ENCODE measurements around the gene TIGD1. TPM values are rescaled to one million over a fixed set of nuclear protein-coding genes. Genes with fewer than 3 reads are reported as not detected.

Gene TIGD1
- total and polyA plus RNA-seq, 12 donors: 1.4 to 6.9 (median 2.0) TPM

DNA sequence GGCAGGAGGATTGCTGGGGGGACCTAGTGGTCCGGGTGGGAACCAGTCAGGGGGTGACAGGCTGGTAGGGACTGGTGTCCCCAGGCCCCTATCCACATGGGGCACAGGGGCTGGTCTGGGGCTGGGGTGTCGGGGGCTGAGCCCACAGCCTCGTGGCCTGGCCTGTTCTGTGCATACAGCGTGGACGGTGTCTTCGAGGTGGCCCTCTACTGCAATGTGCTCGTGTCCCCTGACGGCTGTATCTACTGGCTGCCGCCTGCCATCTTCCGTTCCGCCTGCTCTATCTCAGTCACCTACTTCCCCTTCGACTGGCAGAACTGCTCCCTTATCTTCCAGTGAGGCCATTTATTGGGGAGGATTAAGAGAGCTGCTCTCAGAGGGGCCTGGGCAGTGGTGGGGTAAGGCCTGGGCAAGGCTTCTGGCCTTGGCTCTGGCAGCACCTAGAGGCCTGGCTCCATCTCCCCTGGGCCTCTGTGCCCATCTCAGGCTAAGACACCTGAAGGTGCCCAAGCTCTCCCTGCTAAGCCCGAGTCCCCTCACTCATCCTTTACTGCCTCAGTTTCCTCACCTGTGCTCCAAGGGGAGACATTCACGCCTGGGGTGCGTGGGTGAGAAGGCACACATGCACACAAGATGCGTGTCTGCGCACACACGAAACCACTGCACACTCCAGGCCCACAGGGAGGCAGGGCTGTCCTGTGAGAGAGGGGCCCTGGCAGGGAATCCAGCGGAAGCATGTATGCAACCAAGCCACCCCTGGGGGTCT, 9.0 kb downstream of the TIGD1 start:
- 60% methylated on average over 19 of the region's 19 CpGs for WGBS, 2 donors
- Histone ChIP-seq H3K9me3 (peaks cover 0 to 3% (median 1%) of the 10 kb centered on the region in 11 donors), H3K27me3 (peaks cover 0 to 10% (median 0%) of the 10 kb centered on the region in 7 donors), H3K27ac (no peak overlapping the region), H3K4me3 (no peak overlapping the region), H3K36me3 (peaks cover 0 to 1% (median 0%) of the 10 kb centered on the region in 9 donors), H3K4me1 (peaks cover 0 to 14% (median 0%) of the 10 kb centered on the region in 9 donors)
- intact Hi-C loops (cut with DNase I): no loop called here
- ATAC-seq (no peak), DNase-seq (no peak)
- TF ChIP-seq CTCF (IDR thresholded peaks at IDR 0.05): no peak

- ATAC-seq (no peak), DNase-seq (no peak)
- H3K4me3 ChIP-seq: no peak overlapping the region
- no peak for TF ChIP-seq CTCF (IDR thresholded peaks at IDR 0.05)
- intact Hi-C loops (cut with DNase I): no loop called here
- WGBS, 2 donors: 87 to 91% methylated on average over 17 of the region's 17 CpGs
- no peaks in the 10 kb centered on the region for H3K36me3 ChIP-seq
- no peak overlapping the region for H3K27ac ChIP-seq
- H3K27me3 ChIP-seq: peaks cover 0 to 10% (median 0%) of the 10 kb centered on the region in 7 donors
- H3K4me1 ChIP-seq: peaks cover 0 to 12% (median 0%) of the 10 kb centered on the region in 9 donors
- H3K9me3 ChIP-seq: peaks cover 0 to 9% (median 4%) of the 10 kb centered on the region in 11 donors
Measured at GRCh38 chr2:232540441-232541041, 9.8 kb downstream of the TIGD1 start.

DNA sequence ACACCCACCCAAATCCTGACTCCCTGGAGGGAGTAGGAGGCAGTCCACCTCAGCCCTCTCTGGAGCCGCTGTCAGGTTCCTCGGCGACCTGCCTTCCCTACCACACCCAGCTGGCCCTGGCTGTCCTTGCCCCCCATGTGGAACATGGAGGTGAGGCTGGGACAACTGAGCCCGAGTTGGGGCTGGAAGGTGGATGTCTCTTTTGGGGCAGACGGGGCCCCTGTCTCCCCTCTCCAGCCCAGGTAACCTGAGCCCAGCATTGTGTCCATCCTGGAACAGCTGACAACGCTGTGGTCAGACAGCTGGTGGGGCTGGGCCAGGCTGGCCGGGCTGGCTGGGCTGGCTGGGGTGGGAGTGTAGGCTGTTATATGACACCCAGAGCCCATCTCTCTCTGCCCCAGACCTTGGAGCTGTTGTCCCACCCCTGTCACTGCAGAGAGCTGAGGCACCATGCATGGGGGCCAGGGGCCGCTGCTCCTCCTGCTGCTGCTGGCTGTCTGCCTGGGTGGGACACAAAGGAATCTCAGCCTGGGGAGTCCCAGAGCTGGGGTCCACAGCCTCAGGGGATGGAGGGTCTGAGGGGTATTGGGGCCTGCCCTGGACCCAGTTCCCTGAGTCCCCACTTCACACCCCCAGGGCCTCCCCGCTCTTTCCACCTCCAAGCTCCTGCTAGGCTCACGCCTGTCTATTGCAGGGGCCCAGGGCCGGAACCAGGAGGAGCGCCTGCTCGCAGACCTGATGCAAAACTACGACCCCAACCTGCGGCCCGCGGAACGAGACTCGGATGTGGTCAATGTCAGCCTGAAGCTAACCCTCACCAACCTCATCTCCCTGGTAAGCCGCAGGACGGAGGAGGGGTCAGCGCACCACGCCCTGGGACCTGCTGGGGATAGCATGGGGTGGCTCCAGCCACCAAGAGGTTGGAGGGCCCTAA, 10.8 kb downstream of the TIGD1 start, which contains the start of gene CHRNG:
TSS of gene CHRNG (plus strand) at position 395 of the 934 bp plus-strand sequence. CDS start at position 451, 56 bp downstream.
- Histone ChIP-seq H3K9me3 (peaks cover 0 to 9% (median 4%) of the 10 kb centered on the region in 11 donors), H3K27ac (no peak within 1 kb of the TSS), H3K36me3 (no peaks in the 10 kb centered on the region), H3K27me3 (peaks cover 0 to 10% (median 0%) of the 10 kb centered on the region in 7 donors), H3K4me1 (peaks cover 0 to 12% (median 0%) of the 10 kb centered on the region in 9 donors), H3K4me3 (no peak within 1 kb of the TSS)
- DNase-seq (no peak), ATAC-seq (no peak)
- 65 to 71% methylated on average over 23 of the region's 23 CpGs for WGBS, 2 donors
- intact Hi-C loops (cut with DNase I): no loop called here
- TF ChIP-seq CTCF (IDR thresholded peaks at IDR 0.05): no peak

- H3K9me3 ChIP-seq: peaks cover 0 to 9% (median 4%) of the 10 kb centered on the region in 11 donors
- intact Hi-C loops (cut with DNase I): no loop called here
- ATAC-seq: peak in 2 of 8 donors; percentile 13 to 15
- no peak for DNase-seq
- H3K27ac ChIP-seq: no peak overlapping the region
- H3K27me3 ChIP-seq: peaks cover 0 to 10% (median 0%) of the 10 kb centered on the region in 7 donors
- TF ChIP-seq CTCF (IDR thresholded peaks at IDR 0.05): no peak
- 37 to 39% methylated on average over 4 of the region's 4 CpGs for WGBS, 2 donors
- peaks cover 0 to 12% (median 0%) of the 10 kb centered on the region in 9 donors for H3K4me1 ChIP-seq
- H3K4me3 ChIP-seq: no peak overlapping the region
- no peaks in the 10 kb centered on the region for H3K36me3 ChIP-seq
Measured at GRCh38 chr2:232538671-232539070, 11.7 kb downstream of the TIGD1 start.
